Colon (tissue), 2 donors: ENCODE measurements around the gene GRK5.

ENCODE experiments used
- FAIRE-seq: peaks from 2 replicates; lab custom pipeline; 2012; peaks lifted over from hg19 to GRCh38; lab: Jason Lieb, UNC
- donor health status: control.
- donor health status: control.

GRK5 gene

GRCh38 chr10:119445935-119446317 is 238.6 kb downstream of the GRK5 start:
- FAIRE-seq: no peak

- no peak for FAIRE-seq
Measured at GRCh38 chr10:119446441-119447277, 239.3 kb downstream of the GRK5 start.

- FAIRE-seq: no peak
Measured at GRCh38 chr10:119447421-119447820, 240.1 kb downstream of the GRK5 start.

DNA sequence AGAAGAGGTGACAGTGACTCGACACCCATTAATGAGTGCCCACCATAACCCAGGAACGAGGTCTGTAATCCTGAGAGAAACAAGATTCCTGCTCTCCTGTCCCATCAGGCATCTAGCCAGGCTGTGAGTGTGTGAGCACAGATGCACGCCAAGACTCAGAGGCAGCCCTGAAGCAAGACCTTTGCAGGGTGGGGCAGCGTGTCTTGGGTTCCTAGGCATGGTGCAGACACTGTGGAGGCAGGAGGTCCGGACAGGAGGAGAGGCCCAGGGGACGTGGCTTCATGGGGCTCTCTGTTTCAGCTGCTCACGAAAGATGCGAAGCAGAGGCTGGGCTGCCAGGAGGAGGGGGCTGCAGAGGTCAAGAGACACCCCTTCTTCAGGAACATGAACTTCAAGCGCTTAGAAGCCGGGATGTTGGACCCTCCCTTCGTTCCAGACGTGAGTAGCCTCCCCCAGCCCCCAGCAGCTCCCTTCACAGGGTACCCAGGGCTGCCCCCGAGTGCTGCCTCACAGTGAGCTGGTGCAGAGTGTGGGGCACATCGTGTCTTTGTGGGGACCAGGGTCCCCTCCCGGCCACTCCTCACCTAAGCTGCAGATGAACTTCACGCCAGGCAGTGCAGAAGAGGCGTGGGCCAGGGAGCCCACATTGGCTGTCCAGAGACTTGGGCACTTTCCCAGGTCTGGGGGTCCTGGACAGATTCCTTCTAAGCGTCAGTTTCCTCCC is 240.6 kb downstream of the GRK5 start:
- no peak for FAIRE-seq

DNA sequence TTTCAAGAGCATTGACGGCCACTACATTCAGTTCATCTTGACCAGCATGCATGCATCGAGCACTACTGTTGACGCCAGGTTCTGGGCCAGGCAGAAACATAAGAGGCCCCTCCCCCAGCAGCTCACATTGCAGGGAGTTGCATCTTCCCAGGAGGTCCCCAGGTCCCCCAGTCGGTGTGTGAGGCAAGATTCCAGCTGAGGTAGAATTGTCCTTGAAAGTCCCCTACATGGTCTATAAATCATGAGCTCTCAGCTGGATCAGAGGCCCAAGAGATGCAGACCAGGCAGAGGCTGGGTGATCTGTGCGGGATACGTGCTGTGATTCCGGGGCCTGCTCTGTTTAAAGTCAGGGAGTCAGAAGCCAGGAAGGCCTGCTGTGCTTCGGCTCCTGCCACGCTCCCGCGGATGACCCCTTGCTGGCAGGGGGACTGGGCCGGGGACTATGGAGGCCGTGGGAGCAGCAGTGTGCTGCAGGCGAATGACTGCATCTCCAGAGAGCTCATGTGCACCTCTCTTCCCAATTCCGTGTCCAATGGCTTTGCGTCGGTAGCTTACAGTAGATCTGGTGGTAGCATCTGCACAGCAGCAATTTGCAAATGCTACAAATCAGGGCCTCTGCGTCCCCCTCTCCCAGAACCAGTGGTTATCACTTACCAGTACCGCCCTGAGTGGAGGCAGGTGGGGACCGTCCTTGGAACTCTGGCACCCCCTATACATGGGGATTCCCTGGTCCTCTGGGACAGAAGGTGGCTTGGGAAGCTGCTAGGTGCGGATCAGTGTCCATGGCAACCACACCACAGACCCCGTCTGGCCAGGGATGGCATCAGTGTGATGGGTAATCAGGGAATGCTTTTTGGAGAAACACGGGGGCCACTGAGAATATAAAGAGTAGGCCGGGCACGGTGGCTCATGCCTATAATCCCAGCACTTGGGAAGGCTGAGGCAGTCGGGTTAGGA is 241.5 kb downstream of the GRK5 start:
- no peak for FAIRE-seq

- no peak for FAIRE-seq
Measured at GRCh38 chr10:119449760-119450461, 242.5 kb downstream of the GRK5 start.

DNA sequence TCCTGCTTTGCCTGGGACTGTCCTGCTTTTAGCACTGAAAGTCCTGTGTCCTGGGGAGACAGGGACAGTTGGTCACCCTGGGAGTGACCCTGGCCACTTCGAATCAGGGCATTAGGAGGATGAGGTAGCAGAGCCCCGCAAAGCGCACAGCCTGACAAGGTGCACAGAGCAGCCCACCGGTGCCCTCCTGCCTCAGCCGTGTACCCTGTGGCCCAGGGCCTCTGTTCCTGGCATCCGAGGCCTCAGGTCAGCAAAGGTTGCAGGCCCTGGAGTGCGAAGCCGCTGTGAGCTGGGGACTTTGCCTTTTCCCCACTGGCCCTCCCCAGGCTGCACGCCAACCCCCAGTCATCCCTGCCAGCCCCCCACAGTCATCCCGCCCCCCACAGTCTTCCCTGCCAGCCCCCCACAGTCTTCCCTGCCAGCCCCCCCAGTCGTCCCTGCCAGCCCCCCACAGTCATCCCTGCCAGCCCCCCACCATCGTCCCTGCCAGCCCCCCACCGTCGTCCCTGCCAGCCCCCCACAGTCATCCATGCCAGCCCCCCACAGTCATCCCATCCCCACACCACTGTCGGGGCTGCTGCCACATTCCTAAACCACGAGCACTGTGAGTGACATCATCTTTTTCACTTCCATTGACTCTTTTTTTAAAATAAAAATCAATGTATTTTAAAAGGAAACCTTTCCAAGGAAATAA is 243.4 kb downstream of the GRK5 start:
- FAIRE-seq: no peak

- FAIRE-seq: no peak
Measured at GRCh38 chr10:119451300-119451896, 244.0 kb downstream of the GRK5 start.

GRCh38 chr10:119452396-119452795 is 245.0 kb downstream of the GRK5 start:
- FAIRE-seq: no peak

- FAIRE-seq: no peak
Measured at GRCh38 chr10:119453313-119453712, 245.9 kb downstream of the GRK5 start.

DNA sequence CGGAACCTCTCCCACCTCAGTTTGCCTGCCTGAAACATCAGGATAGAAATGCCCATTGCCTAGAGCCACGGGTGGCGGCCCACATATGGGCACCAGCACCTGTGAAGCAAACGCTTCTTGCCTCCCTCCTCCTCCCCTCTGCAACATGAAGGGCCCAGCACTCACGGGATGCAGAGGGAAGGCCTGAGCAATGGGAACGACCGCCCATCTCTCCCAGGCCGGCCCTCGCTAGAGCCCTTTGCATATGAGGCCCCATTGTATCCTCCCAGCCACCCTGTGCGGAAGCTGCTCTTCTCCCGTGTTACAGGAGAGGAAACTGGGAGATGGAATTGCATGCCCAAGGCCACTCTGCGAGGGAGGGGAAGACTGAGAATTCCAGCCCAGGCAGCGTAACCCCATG is 246.9 kb downstream of the GRK5 start:
- no peak for FAIRE-seq

DNA sequence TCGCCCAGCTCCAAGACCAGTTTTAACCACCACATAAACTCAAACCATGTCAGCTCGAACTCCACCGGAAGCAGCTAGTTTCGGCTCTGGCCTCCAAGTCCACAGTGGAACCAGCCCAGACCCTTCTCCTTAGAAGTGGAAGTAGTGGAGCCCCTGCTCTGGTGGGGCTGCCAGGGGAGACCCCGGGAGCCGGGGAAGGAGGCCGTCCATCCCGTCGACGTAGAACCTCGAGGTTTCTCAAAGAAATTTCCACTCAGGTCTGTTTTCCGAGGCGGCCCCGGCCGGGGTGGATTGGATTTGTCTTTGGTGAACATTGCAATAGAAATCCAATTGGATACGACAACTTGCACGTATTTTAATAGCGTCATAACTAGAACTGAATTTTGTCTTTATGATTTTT is 247.6 kb downstream of the GRK5 start:
- no peak for FAIRE-seq

GRCh38 chr10:119455609-119456434 is 248.5 kb downstream of the GRK5 start:
- no peak for FAIRE-seq

DNA sequence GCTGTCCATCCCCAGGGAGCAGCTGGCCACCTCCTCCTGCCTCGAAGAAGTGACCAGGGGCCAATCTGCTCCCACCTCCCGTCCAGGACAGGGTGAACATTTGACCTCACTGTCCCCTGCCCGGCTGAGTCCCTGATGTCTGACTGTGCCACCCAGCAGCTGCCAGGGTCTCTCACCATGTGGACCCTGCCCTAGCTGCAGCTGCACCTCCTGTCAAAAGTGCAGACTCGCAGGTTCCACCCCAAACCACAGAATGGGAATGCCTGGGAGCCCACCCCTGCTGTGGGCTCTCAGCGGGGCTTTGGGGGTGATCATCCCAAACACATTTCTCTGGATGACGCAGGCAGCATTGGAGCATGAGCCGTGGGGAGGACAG is 249.1 kb downstream of the GRK5 start:
- no peak for FAIRE-seq

DNA sequence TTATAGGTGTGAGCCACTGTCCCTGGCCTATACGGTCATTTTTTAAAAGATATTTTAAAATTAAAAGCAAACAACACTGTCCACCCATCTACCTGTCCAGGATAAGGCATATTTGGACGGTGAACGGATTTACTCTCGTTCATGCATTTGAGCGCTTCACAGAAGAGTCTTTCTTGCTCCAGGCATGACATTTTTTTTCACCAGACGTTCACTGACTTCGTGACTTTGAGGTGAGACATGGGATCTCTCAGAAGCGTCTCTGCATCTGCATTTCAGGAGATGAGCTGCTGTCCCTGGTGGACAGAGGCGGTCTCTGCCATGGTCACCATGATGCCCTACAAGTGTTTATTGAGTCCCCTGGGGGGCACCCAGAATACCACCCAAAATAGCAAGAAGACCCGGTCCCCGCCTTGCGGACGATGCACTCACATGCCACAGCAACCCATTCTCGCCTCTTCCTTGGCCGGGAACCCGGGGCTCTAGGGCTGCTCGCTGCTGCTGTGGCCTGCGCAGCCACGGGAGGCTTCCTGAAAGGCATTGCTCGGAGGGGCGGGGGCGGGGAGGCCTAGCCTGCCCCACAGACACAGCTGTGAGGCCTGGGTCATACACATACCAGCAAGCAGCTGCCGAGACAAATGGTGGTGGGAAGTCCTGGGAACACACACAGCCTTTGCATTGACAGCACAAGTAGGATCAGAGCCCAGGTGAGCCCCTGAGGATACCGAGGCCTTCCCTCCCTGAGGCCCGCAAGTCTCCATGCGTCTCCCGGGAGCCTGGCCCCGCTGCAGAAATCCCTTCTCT is 250.8 kb downstream of the GRK5 start:
- no peak for FAIRE-seq

DNA sequence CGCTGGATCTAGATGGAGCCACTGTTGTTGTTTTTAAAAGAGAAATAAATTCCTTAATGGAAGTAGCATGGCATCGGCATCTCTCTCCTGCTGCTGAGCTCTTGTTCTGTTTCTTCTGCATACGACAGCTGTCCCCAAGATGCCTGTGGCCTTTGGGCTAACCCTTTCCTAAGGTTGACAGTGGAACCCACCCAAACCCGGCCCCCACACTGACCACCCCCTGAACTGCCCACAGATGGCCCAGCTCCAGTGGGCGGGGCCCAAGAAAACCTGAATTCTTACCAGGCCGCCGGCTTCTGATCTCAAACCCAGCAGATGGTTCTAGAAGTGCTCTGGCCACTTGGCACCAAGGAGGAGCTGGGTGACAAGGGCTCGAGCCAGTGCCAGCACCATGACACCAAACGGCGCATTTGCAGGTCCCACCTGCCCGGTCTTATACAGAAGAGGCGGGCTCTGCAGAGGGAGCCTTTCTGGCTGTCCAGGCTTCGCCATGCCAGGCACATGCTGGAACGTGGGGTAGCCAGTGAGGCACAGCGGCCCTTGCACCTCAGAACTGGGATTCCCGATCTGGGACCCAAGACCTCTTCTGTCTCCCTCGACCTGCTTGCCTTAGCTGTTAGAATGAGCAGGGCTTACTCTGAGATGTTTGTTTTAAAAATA is 252.4 kb downstream of the GRK5 start:
- FAIRE-seq: no peak

GRCh38 chr10:119460369-119461195 is 253.2 kb downstream of the GRK5 start:
- FAIRE-seq: no peak

- FAIRE-seq: no peak
Measured at GRCh38 chr10:119461380-119461779, 254.0 kb downstream of the GRK5 start.
